ENCODE results near the gene ARL13B.

The ARL13B gene

DNA sequence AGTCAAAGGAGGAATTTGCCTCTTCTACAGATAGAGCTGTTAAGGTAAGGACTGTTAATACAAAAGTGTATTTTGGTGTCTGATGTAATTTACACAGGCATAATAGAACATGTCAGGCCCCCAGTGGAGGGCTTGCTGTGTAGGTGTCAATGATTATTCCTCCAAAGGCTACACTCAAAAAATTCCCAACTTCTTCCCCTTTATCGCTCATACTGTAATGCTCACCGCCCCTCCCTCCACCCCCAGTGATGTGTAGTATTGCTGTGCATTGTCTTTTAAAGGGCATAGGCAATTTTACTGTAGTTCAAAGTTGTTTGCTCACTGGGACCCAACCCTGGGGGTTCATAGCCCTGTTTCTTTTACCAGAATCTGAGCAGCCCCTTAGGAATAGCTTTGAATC, 115.2 kb downstream of the ARL13B start:
- in situ Hi-C loops (cut with HindIII; ENCODE audit: low sequenced_read_pairs) = no loop called here

DNA sequence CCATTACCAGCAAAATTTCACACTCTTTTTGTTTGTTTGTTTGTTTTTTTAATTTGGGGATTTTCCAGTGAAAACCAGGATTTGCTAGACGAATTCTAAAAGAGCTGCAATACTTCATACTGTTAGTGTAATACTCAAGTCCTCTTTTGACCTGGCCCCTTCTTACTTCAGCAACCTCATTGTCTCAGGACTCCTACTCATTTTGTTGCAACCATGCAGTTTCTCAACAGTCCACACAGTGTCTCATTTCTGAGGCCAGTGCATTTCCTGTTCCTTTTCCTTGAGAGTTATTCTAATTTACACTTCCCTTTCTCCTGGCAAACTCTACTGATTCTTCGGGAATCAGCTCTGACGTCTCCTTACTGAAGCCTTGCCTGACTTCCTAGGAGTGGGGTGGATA, 118.5 kb downstream of the ARL13B start:
- in situ Hi-C loops (cut with HindIII; ENCODE audit: low sequenced_read_pairs) = no loop called here

DNA sequence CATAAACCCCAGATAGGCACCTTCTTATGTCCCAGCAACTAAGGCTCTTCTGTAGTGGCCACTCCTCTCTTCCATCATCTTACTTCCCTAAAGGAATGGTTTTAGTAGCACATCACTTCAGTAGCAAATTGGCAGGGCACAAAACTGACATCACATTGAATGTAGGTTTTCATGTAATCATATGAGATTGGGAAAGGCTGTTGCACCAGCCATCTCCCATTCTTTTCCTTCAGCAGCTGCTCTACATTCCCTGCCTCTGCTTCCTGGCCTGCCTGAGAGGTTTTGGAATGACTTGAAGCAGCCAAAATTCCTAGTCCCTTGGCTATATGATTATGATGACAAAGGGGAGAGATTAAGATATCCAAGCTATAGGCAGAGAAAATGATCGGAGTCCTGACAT, 119.4 kb downstream of the ARL13B start:
- in situ Hi-C loops (cut with HindIII; ENCODE audit: low sequenced_read_pairs) = no loop called here

DNA sequence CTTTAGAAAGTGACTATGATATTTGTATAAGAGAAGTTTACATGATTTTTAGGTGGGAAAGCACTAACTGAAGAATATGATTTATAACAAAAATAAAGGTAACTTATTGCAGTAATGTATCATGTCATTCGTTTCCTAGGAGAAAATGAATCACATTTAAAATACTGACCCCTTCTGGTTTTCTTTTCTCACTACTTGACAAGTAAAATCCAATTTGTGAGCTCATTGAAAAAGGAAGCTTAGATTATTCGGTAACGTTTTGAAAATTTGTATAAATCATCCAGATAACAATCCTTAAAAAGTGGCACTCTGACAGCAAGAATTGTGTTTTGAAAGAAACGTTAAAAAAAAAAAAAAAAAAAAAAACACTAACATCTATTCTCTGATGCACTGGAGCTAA, 121.9 kb downstream of the ARL13B start:
- in situ Hi-C loops (cut with HindIII; ENCODE audit: low sequenced_read_pairs) = no loop called here
